PC-3 (cell line): Measurements from ENCODE around the gene TXNDC2.
"Not testable (repeated sequence)": the region's sequence is repeated elsewhere in the genome, so short reads cannot be mapped to it uniquely, and the experiment has no call there.

ENCODE experiments used
- CTCF ChIP-seq: fragments of 300-600 bp; sonication (generic); conservative IDR thresholded peaks from 2 replicates; pipeline ENCODE4 v1.5.1; 2017; ENCODE audit warnings: antibody characterized with exemption, low read depth, mild to moderate bottlenecking, low read length
- EZH2 ChIP-seq: fragments of 300-600 bp; sonication (generic); IDR thresholded peaks from one replicate; pipeline ENCODE4 v1.6.1; 2017; ENCODE audit warnings: antibody characterized with exemption, mild to moderate bottlenecking, low read length; ENCODE audit not compliant: unreplicated experiment

- TF ChIP-seq CTCF, EZH2: not testable (repeated sequence)
Measured at GRCh38 chr18:9902264-9902663, 16.5 kb downstream of the TXNDC2 start.
